ENCODE data around the gene PKNOX1. TPM values are rescaled to one million over a fixed set of nuclear protein-coding genes. Genes with fewer than 3 reads are reported as not detected.
"Not testable (repeated sequence)": the region's sequence is repeated elsewhere in the genome, so short reads cannot be mapped to it uniquely, and the experiment has no call there.

PKNOX1 gene
- total RNA-seq, 1 donor from 2014 or later = 14.7 TPM

- DNase-seq = no peak
Observed at GRCh38 chr21:42986125-42986783, 11.9 kb downstream of the PKNOX1 start.

DNA sequence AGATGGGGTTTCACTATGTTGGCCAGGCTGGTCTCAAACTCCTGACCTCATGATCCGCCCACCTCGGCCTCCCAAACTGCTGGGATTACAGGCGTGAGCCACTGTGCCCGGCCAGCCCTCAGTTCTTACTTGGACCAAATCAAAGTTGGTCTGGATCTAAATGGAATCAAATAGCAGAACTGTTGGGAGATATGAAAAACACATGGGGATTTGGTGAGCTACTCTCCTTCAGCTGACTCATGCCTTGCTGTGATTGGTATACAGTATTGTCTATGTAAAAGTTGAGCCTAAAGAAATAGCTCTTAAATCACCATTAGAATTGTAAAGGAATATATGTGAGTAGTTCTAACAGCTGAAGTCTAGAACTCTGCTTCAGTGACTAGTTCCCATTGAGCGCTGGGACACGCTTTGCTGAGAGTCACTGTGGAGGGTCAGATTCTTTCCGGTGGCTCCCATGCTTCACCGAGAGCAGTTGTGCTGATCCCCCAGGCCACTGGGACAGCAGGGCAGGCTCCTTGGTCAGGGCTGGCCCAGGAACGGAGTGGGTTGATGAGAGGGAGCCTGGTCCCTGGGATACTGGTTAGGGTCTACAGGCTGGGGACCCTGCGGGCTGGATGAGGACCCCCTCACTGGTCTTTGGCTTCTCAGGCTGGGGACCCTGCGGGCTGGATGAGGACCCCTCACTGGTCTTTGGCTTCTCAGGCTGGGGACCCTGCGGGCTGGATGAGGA is 14.0 kb downstream of the PKNOX1 start:
- no peak for DNase-seq

- DNase-seq = not testable (repeated sequence)
Observed at GRCh38 chr21:42989370-42989769, 15.0 kb downstream of the PKNOX1 start.

DNA sequence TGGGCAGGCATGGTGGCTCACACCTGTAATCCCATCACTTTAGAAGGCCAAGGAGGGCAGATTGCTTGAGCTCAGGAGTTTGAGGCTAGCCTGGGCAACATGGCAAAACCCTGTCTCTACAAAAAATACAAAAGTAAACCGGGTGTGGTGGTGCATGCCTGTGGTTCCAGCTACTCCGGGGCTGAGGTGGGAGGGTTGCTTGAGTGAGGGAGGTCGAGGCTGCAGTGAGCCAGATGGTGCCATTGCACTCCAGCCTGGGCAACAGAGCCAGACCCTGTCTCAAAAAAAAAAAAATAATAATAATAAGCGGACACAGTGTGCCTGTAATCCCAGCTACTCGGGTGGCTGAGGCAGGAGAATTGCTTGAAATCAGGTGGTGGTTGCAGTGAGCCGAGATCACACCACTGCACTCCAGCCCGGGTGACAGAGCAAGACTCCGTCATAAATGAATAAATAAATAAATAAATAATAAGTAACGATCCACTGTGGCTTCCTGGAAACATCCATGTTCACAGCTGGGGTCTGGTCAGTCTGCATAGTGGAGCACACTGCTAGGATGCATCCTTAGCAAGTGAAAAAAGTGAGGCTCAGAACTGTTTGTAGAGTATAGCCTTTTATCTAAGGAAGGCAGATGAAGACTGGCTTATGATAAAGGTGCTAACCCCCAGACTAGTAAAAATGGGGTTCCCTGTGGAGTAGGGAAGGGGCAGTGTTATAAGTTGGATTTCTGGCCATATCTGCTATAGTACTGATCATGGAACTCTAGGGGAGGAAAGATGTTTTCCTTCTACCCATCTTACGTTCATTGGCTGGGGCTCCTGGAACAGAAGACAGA is 15.7 kb downstream of the PKNOX1 start:
- no peak for DNase-seq

DNA sequence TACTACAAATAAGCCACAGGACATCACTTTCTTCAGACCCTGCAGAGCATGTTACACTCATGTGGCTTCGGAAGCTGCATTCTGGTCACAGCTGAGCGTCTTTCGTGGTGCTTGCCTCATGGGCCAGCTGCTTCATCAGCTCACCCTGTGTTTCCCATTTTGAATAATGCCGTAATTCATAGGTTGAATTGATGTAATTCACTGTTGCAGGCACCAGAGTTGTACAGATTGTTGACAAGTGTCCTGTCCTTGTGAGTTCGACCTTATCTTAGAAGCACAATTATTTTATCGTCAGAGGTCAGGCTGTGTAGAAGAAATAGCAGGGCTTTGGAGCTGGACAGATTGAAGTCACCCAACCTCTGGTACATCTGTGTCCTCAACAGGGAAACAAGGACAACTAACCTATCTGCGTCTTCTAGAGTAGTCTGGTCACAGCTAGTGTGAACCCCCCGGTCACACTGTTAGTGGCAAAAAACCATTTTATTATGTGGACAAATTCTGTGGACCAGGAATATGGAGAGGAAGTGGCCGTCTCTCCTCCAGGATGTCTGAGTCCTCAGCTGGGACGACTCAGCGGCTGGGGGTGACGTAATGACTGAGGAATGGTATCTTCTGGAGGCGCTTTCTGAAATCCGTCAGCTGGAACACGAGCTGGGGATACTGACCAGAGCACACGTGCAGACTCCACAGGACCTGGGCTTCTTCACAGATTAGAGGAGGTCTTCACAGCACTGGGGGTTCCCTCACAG is 17.8 kb downstream of the PKNOX1 start:
- DNase-seq = peak; percentile 13

DNA sequence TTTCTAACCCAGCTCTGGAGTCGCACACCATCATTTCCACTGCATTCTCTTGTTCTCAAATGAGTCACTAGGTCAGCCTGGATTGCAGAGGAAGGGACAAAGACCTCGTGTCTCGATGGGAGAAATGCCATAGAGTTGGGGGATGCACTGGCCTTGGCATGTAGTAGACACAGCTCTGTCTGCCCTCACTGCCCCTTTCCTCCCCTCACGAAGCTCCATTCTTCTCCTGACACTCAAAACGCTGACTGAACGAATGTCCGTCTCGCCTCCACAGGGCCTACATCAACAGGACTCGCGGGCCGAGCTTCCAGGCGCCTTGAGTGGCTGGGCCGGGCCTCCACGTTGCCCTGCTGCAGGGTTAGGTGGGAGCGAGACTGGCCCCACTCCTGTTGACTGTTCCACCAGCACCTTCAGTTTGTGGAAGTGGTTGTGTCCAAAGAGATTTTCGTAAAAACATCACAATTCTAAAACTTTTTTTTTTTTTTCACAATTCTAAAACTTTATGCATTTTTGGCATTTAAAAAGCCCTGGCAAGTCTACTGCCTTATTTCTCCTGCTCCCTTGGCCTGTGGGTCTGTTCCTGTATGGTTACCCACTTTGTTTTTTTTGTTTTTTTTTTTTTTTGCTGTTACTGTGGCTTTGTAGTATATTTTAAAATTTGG is 18.8 kb downstream of the PKNOX1 start:
- no peak for DNase-seq

GRCh38 chr21:42997053-42997452 is 22.7 kb downstream of the PKNOX1 start:
- DNase-seq = no peak

GRCh38 chr21:42997983-42998382 is 23.6 kb downstream of the PKNOX1 start:
- not testable (repeated sequence) for DNase-seq

GRCh38 chr21:42999152-42999551 is 24.8 kb downstream of the PKNOX1 start:
- not testable (repeated sequence) for DNase-seq

DNA sequence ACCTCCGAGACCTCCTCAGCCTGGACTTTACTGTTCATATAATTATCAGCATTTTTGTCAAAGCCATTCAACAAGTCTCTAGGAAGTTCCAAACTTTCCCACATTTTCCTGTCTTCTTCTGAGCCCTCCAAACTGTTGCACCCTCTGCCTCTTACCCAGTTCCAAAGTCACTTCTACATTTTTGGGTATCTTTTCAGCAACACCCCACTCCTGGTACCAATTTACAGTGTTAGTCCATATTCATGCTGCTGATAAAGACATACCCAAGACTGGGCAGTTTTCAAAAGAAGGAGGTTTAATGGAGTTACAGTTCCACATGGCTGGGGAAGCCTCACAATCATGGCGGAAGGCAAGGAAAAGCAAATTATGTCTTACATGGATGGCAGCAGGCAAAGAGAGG is 25.7 kb downstream of the PKNOX1 start:
- DNase-seq = not testable (repeated sequence)

DNA sequence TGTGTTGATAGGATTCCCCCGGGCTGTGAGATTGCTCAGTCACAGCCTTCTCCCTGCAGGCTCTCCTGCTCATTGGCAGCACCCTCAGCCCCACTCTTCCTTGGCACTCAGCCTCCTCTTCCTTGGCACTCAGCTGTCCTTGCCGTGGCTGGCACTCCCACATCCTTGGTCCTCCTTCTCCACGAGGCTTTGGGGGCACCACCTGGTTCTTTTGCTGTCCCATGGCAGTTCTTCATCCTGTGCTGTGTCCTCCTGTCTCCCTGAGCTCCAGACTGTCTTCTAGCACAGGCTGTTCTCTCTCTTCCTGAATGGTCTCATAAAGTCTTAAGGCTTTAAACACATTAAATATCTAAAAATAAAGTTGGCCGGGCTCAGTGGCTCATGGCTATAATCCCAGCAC is 27.0 kb downstream of the PKNOX1 start:
- no peak for DNase-seq

DNA sequence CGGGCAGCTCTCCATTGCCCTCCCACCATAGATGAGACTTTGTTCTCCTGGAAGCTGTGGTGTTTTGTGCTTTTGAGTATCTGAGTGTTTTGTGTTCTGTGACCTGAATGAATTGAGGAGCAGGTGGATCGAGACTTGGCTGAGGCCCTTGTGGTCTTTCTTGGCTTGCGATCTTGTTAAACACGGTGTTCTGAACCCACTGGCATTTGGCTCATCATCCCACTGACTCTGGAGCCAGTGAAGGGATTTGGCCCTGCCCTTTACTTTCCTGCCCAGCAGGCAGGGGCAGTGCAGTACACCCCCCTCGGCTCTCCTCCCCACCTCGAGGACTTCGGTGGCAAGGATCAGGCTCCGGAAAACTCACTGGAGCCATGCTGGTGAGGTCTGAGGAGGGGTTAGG is 30.6 kb downstream of the PKNOX1 start:
- no peak for DNase-seq

GRCh38 chr21:43005635-43006034 is 31.3 kb downstream of the PKNOX1 start:
- DNase-seq = no peak

- DNase-seq = not testable (repeated sequence)
Observed at GRCh38 chr21:43006051-43006873, 31.9 kb downstream of the PKNOX1 start.

GRCh38 chr21:43006874-43007208 is 32.5 kb downstream of the PKNOX1 start:
- DNase-seq = no peak

- no peak for DNase-seq
Observed at GRCh38 chr21:43012596-43012995, 38.2 kb downstream of the PKNOX1 start.

DNA sequence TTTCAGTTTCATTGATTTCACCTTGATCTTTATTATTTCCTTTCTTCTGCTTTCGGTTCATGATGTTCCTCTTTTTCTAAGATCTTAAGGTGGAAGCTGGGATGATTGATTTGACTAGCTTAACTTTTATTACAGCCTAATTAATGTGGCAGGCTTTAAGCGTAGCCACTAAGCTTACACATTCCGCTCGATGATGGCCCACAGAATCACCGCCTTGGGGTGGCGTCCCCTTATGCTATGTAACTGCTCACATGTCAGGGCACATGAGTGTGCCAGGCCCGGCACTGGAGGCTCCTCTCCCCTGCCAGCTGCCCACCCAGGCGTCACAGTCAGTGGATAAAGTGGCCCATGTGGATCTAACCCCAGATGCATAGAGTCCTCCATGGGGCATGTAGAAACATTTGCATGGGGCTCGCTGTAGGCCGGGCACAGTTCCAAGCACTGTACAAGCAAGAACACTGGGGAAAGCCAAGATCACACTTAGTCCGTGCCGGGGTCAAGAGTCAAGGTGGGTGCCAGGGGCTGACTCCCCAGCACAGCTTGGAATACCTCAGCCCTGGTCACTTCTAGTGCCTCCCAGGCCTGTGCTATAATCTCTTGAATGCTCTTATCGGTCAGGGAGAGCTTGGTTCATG is 41.7 kb downstream of the PKNOX1 start:
- no peak for DNase-seq

GRCh38 chr21:43016728-43017127 is 42.4 kb downstream of the PKNOX1 start:
- DNase-seq = no peak

- no peak for DNase-seq
Observed at GRCh38 chr21:43018519-43018918, 44.2 kb downstream of the PKNOX1 start.

DNA sequence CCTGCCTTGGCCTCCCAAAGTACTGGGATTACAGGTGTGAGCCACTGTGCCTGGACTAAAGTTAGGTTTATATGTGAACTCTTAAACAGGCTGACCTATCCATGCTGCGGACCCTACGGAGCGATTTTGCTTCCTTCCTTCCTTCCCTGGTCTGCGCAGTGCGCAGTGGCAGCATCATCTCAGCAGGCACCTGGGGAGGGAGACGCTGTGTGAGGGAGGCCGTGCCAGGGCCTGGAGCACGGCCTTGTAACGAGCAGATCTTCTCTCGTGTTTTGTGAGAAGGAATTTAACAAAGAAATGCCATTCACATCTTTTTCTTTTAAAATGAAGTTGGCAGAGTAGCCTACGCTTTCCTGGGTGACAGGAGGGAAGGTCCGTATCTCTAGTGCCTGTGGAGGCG is 45.8 kb downstream of the PKNOX1 start:
- DNase-seq = no peak
